SK-N-SH (cell line): ENCODE results near the gene FAM151A. TPM values are rescaled to one million over a fixed set of nuclear protein-coding genes. Genes with fewer than 3 reads are reported as not detected.

Experiments used
- CTCF ChIA-PET: fragments of 300-600, 350-600 bp; formaldehyde crosslinking; extraction: SDS; loops from one replicate; lab custom pipeline; 2021; lab: Yijun Ruan, JAX
- POLR2A ChIA-PET: fragments of 350-600 bp; sonication (Branson Sonifier 250); formaldehyde crosslinking; extraction: SDS; loops from one replicate; lab custom pipeline; 2020; ENCODE audit warnings: antibody characterized with exemption, inconsistent platforms; lab: Yijun Ruan, JAX
- DNase-seq: peaks from one replicate; pipeline ENCODE4 v3.0.0; 2012
- H2AFZ ChIP-seq: fragments of 200-600 bp; sonication (generic); 2 replicates; pipeline ENCODE4 v1.8.1; 2016; ENCODE audit warnings: antibody characterized with exemption, mild to moderate bottlenecking, low read depth
- H3F3A ChIP-seq: fragments of 200-600 bp; sonication (generic); replicated peaks from 2 replicates; pipeline ENCODE3; 2016; ENCODE audit warnings: antibody characterized with exemption, mild to moderate bottlenecking; ENCODE audit not compliant: insufficient read depth
- H3K27ac ChIP-seq, 2 experiments: fragments of 200-500 bp in 1 of 2; fragments of 200-600 bp in 1 of 2; sonication (Bioruptor generic) in 1 of 2; sonication (generic), shearing (Covaris generic) in 1 of 2; 2 replicates each; pipeline versions ENCODE4 v1.5.1 to v1.6.1; 2014 to 2016; ENCODE audit warnings: low read depth in 2 of 2, inconsistent platforms in 1 of 2, low read length in 1 of 2, mild to moderate bottlenecking in 1 of 2, mixed read lengths in 1 of 2
- H3K27me3 ChIP-seq: fragments of 200-600 bp; sonication (generic), shearing (Covaris generic); 2 replicates; pipeline ENCODE4 v1.6.1; 2016; ENCODE audit warnings: mixed run types; ENCODE audit not compliant: insufficient read depth
- H3K36me3 ChIP-seq, 2 experiments: fragments of 200-500 bp in 1 of 2; fragments of 200-600 bp in 1 of 2; sonication (Bioruptor generic) in 1 of 2; sonication (generic) in 1 of 2; replicated peaks in 1 of 2; 2 replicates each; pipeline versions ENCODE3 to v1.5.1; 2014 to 2016; ENCODE audit warnings: low read length in 1 of 2, mild to moderate bottlenecking in 1 of 2; ENCODE audit not compliant: insufficient read depth in 2 of 2, control insufficient read depth in 1 of 2
- H3K4me1 ChIP-seq, 2 experiments: fragments of 200-500 bp in 1 of 2; fragments of 200-600 bp in 1 of 2; sonication (Bioruptor generic) in 1 of 2; sonication (generic), shearing (Covaris generic) in 1 of 2; 2 replicates each; pipeline versions ENCODE4 v1.5.1 to v1.6.1; 2014 to 2016; ENCODE audit warnings: low read depth in 1 of 2, low read length in 1 of 2, mixed run types in 1 of 2; ENCODE audit not compliant: insufficient read depth in 2 of 2, control insufficient read depth in 1 of 2
- H3K4me2 ChIP-seq: fragments of 200-600 bp; sonication (generic), shearing (Covaris generic); 2 replicates; pipeline ENCODE4 v1.6.1; 2017; ENCODE audit warnings: mixed run types
- H3K4me3 ChIP-seq, 2 experiments: fragments of 200-500 bp in 1 of 2; fragments of 200-600 bp in 1 of 2; sonication (Bioruptor generic) in 1 of 2; sonication (generic), shearing (Covaris generic) in 1 of 2; 2 replicates each; pipeline versions ENCODE4 v1.5.1 to v1.8.1; 2014 to 2016; ENCODE audit warnings: low read depth in 2 of 2, inconsistent platforms in 1 of 2, low read length in 1 of 2, mild to moderate bottlenecking in 1 of 2, mixed read lengths in 1 of 2, moderate library complexity in 1 of 2
- H3K79me2 ChIP-seq: fragments of 200-600 bp; sonication (generic); 2 replicates; pipeline ENCODE4 v1.8.1; 2017; ENCODE audit warnings: mild to moderate bottlenecking; ENCODE audit not compliant: insufficient read depth
- H3K9ac ChIP-seq: fragments of 200-600 bp; sonication (generic); 2 replicates; pipeline ENCODE4 v1.6.1; 2017; ENCODE audit warnings: mixed run types
- H3K9me2 ChIP-seq: fragments of 200-600 bp; sonication (generic); 2 replicates; pipeline ENCODE4 v1.6.1; 2017; ENCODE audit warnings: mixed run types
- H3K9me3 ChIP-seq: fragments of 200-600 bp; sonication (generic); 2 replicates; pipeline ENCODE4 v1.6.1; 2017; ENCODE audit warnings: mixed run types, mild to moderate bottlenecking, moderate library complexity
- H4K20me1 ChIP-seq: fragments of 200-600 bp; sonication (generic); 2 replicates; pipeline ENCODE4 v1.6.1; 2017; ENCODE audit warnings: mild to moderate bottlenecking, mixed run types; ENCODE audit not compliant: insufficient read depth
- CHD2 ChIP-seq: fragments of 150-350 bp; IDR thresholded peaks from 2 replicates; pipeline ENCODE4 v1.6.1; 2018; ENCODE audit warnings: low read length; ENCODE audit not compliant: partially characterized antibody
- ELF1 ChIP-seq: IDR thresholded peaks from 2 replicates; pipeline ENCODE4 v1.4.0; 2012
- EZH2phosphoT487 ChIP-seq: fragments of 200-600 bp; sonication (generic); IDR thresholded peaks from 2 replicates; pipeline ENCODE4 v1.6.1; 2017; ENCODE audit warnings: low read depth, mixed run types, mild to moderate bottlenecking, antibody characterized with exemption, moderate library complexity, borderline replicate concordance
- FOSL2 ChIP-seq: IDR thresholded peaks from 2 replicates; pipeline ENCODE4 v1.4.0; 2012; ENCODE audit warnings: low read depth, mild to moderate bottlenecking, moderate library complexity, borderline replicate concordance
- FOXJ3 ChIP-seq: sonication (generic); formaldehyde crosslinking; IDR thresholded peaks from 2 replicates; pipeline ENCODE4 v1.5.1; 2020; ENCODE audit warnings: mild to moderate bottlenecking, missing genetic modification reagents
- GABPA ChIP-seq: IDR thresholded peaks from 2 replicates; pipeline ENCODE4 v1.4.0; 2012; ENCODE audit warnings: low read depth, mild to moderate bottlenecking
- GATA2 ChIP-seq: sonication (generic); formaldehyde crosslinking; IDR thresholded peaks from 2 replicates; pipeline ENCODE4 v1.5.0; 2020; ENCODE audit warnings: mild to moderate bottlenecking, missing genetic modification reagents
- JUND ChIP-seq: IDR thresholded peaks from 2 replicates; pipeline ENCODE4 v1.4.0; 2012
- MAX ChIP-seq: IDR thresholded peaks from 2 replicates; pipeline ENCODE4 v1.4.0; 2012; ENCODE audit warnings: low read depth
- NFIC ChIP-seq: IDR thresholded peaks from 2 replicates; pipeline ENCODE4 v1.4.0; 2012; ENCODE audit warnings: borderline replicate concordance
- POLR2AphosphoS5 ChIP-seq: IDR thresholded peaks from 2 replicates; pipeline ENCODE4 v1.6.1; 2012; ENCODE audit warnings: low read depth, low read length
- RAD21 ChIP-seq: IDR thresholded peaks from 2 replicates; pipeline ENCODE4 v1.6.1; 2012; ENCODE audit warnings: mild to moderate bottlenecking, low read length
- RCOR1 ChIP-seq: fragments of 150-350 bp; IDR thresholded peaks from 2 replicates; pipeline ENCODE4 v1.6.1; 2017; ENCODE audit warnings: antibody characterized with exemption, low read length
- RFX5 ChIP-seq: IDR thresholded peaks from 2 replicates; pipeline ENCODE4 v1.6.1; 2012; ENCODE audit warnings: mild to moderate bottlenecking, improper control_type of control experiment, low read length
- SIN3A ChIP-seq: IDR thresholded peaks from 2 replicates; pipeline ENCODE4 v1.6.1; 2012; ENCODE audit warnings: low read depth, mild to moderate bottlenecking, low read length, moderate library complexity, borderline replicate concordance
- SMC3 ChIP-seq: IDR thresholded peaks from 2 replicates; pipeline ENCODE4 v1.6.1; 2012; ENCODE audit warnings: low read depth, low read length, improper control_type of control experiment
- TEAD4 ChIP-seq: IDR thresholded peaks from 2 replicates; pipeline ENCODE4 v1.4.0; 2012; ENCODE audit warnings: mild to moderate bottlenecking, borderline replicate concordance; ENCODE audit not compliant: insufficient read depth
- USF1 ChIP-seq: IDR thresholded peaks from 2 replicates; pipeline ENCODE4 v1.4.0; 2012; ENCODE audit warnings: low read depth, borderline replicate concordance
- USF2 ChIP-seq: fragments of 150-350 bp; IDR thresholded peaks from 2 replicates; pipeline ENCODE4 v1.6.1; 2017; ENCODE audit warnings: antibody characterized with exemption, low read length, low read depth, borderline replicate concordance
- YY1 ChIP-seq: IDR thresholded peaks from 2 replicates; pipeline ENCODE4 v1.4.0; 2012; ENCODE audit warnings: low read depth, mild to moderate bottlenecking
- ZBTB33 ChIP-seq: IDR thresholded peaks from 2 replicates; pipeline ENCODE4 v1.4.0; 2012; ENCODE audit warnings: low read depth, borderline replicate concordance
- WGBS: methylation state at CpG from one replicate; pipeline ENCODE4 v1.1.6; 2017; ENCODE audit warnings: low lambda C conversion rate; 5-methylcytosine and 5-hydroxymethylcytosine counted together
- polyA plus RNA-seq, 3 experiments: library from polyadenylated mRNA; depleted of rRNA; stranded (reverse); fragments of >200 nt; gene quantifications; 2 replicates each; pipeline ENCODE4 v1.2.3, GENCODE V29; 2012

The FAM151A gene
- polyA plus RNA-seq, 1 of the 3 experiments (the other 2 are of a cell fraction), result not detected

GRCh38 chr1:54611621-54612020 is 11.7 kb downstream of the FAM151A start:
- CTCF ChIA-PET, result interaction anchor here (1.3 kb wide), 1 partner anchor 1126 kb away, joined by 4 read pairs; no protein-coding TSS in a partner anchor
- peaks cover 0 to 5% of the 10 kb centered on the region in 2 experiments; a peak in 1 of 4 replicates for H3K4me1 ChIP-seq

GRCh38 chr1:54610601-54611580 is 12.4 kb downstream of the FAM151A start:
- no peaks in the 10 kb centered on the region for H3K79me2 ChIP-seq
- no peaks in the 10 kb centered on the region for H4K20me1 ChIP-seq
- TF ChIP-seq SMC3 (no peak), FOXJ3 (CRISPR knock-in tag) (no peak), NFIC (no peak), TEAD4 (no peak), POLR2AphosphoS5 (no peak), YY1 (no peak), USF2 (no peak), RAD21 (no peak), ZBTB33 (no peak), FOSL2 (no peak), RFX5 (no peak), CHD2 (no peak), GATA2 (CRISPR knock-in tag) (no peak), EZH2phosphoT487 (no peak), ELF1 (no peak), GABPA (no peak), RCOR1 (no peak), USF1 (no peak), SIN3A (no peak)
- TF ChIP-seq, all 33 proteins: peak for 0
- ChIA-PET POLR2A (interaction anchor here (1.0 kb wide), 1 partner anchor 11 kb away, joined by 4 read pairs; no protein-coding TSS in a partner anchor), CTCF (interaction anchor here (1.1 to 1.3 kb wide), 2 partner anchors 39 to 1125 kb away, joined by 3 to 4 read pairs; no protein-coding TSS in a partner anchor)
- H3K4me2 ChIP-seq, result no peak overlapping the region
- no peak overlapping the region for H2AFZ ChIP-seq
- no peaks in the 10 kb centered on the region for H3K9me2 ChIP-seq
- no peak for DNase-seq
- H3K4me3 ChIP-seq, result no peak overlapping the region
- no peaks in the 10 kb centered on the region for H3K9me3 ChIP-seq
- no peaks in the 10 kb centered on the region for H3K27me3 ChIP-seq
- H3K4me1 ChIP-seq, result peaks cover 0 to 12% of the 10 kb centered on the region in 2 experiments; a peak in 1 of 4 replicates
- H3F3A ChIP-seq, result no peaks in the 10 kb centered on the region
- peaks cover 0 to 11% of the 10 kb centered on the region in 2 experiments for H3K36me3 ChIP-seq
- 96% methylated on average over 16 of the region's 18 CpGs for WGBS
- H3K9ac ChIP-seq, result no peak overlapping the region
- no peak overlapping the region for H3K27ac ChIP-seq

More at GRCh38 chr1:54611621-54612020, 11.7 kb downstream of the FAM151A start:
- DNase-seq, result no peak
- Histone ChIP-seq H3K9me3 (no peaks in the 10 kb centered on the region), H3K27me3 (no peaks in the 10 kb centered on the region), H3F3A (no peaks in the 10 kb centered on the region), H2AFZ (no peak overlapping the region), H3K4me3 (no peak overlapping the region), H3K79me2 (no peaks in the 10 kb centered on the region), H3K9ac (no peak overlapping the region), H4K20me1 (no peaks in the 10 kb centered on the region), H3K36me3 (peaks cover 0 to 8% of the 10 kb centered on the region in 2 experiments), H3K27ac (no peak overlapping the region), H3K9me2 (no peaks in the 10 kb centered on the region), H3K4me2 (no peak overlapping the region)
- no peak for TF ChIP-seq JUND
- no peak for TF ChIP-seq GABPA
- no peak for TF ChIP-seq MAX
- no peak for TF ChIP-seq POLR2AphosphoS5
- no peak for TF ChIP-seq CHD2
- 100% methylated on average over 1 of the region's 8 CpGs for WGBS
- POLR2A ChIA-PET, result interaction anchor here (1.0 kb wide), 1 partner anchor 10 kb away, joined by 4 read pairs; no protein-coding TSS in a partner anchor
